Gastroesophageal sphincter (tissue), 3 donors: ENCODE measurements around the gene UBQLN4.

Experiments used
- EP300 ChIP-seq: sonication (generic); formaldehyde crosslinking; IDR thresholded peaks from one replicate; pipeline ENCODE4 v1.6.1; 2017; ENCODE audit warnings: antibody characterized with exemption, mild to moderate bottlenecking
- POLR2A ChIP-seq, 2 donors: fragments of 450-650 bp; IDR thresholded peaks; one replicate each; pipeline ENCODE4 v1.6.1; 2017; ENCODE audit warnings: antibody characterized with exemption in 2 of 2, mild to moderate bottlenecking in 2 of 2, moderate library complexity in 1 of 2
- POLR2AphosphoS5 ChIP-seq: sonication (generic); formaldehyde crosslinking; IDR thresholded peaks from one replicate; pipeline ENCODE4 v1.6.1; 2017; ENCODE audit warnings: antibody characterized with exemption
- TF ChIP-seq, protein P1 (sequence below), 4 experiments: fragments of 200-600 bp in 2 of 4; fragments of 450-650 bp in 2 of 4; sonication (generic) in 1 of 4; IDR thresholded peaks; one replicate each; pipeline ENCODE4 v1.5.1; 2017 to 2019; ENCODE audit warnings: antibody characterized with exemption in 4 of 4, mild to moderate bottlenecking in 2 of 4, moderate library complexity in 2 of 4

DNA sequence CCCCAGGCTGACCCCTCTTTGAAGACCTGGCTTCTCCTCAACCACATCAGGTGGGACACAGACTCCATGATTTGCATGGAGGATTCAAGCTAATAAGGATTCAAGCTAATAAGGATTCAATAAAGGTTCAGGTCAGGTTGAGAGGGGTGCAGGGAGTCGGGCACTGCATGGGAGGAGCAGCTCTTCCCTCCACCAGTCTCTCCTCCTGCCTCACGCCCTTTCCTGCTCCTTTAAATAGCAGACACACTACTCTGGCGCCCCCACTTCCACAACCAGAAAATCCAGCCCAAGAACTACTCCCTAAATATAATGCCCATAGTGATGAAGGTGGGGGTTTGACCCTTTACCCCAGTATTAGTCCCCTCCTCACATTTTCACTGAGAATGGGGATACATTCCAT, 21.6 kb upstream of the UBQLN4 start:
- TF ChIP-seq POLR2AphosphoS5 (no peak), EP300 (no peak), POLR2A (IDR thresholded peaks at IDR 0.05) (no peak)
- TF ChIP-seq, protein P1, sequence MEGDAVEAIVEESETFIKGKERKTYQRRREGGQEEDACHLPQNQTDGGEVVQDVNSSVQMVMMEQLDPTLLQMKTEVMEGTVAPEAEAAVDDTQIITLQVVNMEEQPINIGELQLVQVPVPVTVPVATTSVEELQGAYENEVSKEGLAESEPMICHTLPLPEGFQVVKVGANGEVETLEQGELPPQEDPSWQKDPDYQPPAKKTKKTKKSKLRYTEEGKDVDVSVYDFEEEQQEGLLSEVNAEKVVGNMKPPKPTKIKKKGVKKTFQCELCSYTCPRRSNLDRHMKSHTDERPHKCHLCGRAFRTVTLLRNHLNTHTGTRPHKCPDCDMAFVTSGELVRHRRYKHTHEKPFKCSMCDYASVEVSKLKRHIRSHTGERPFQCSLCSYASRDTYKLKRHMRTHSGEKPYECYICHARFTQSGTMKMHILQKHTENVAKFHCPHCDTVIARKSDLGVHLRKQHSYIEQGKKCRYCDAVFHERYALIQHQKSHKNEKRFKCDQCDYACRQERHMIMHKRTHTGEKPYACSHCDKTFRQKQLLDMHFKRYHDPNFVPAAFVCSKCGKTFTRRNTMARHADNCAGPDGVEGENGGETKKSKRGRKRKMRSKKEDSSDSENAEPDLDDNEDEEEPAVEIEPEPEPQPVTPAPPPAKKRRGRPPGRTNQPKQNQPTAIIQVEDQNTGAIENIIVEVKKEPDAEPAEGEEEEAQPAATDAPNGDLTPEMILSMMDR (IDR thresholded peaks at IDR 0.05), result no peak
